ENCODE measurements around the gene NR1H2.

NR1H2 gene

GRCh38 chr19:50377517-50377916 lies 1.3 kb downstream of the NR1H2 start:
- Mint-ChIP-seq H3K4me1 (ENCODE audit: low read depth in 2 of 2) (peaks cover 17 to 27% of the 10 kb centered on the region in 2 donors), H3K36me3 (ENCODE audit: insufficient read depth) (peaks cover 53% of the 10 kb centered on the region), H3K4me3 (peak overlapping the region; percentile 94 to 98), H3K27me3 (no peaks in the 10 kb centered on the region), H3K27ac (peak overlapping the region; percentile 99), H3K9me3 (no peaks in the 10 kb centered on the region)
- DNase-seq, result no peak
- ATAC-seq (replicated peaks), result no peak

- ATAC-seq (replicated peaks), result no peak
- H3K9me3 Mint-ChIP-seq, result no peaks in the 10 kb centered on the region
- H3K4me3 Mint-ChIP-seq, result peak overlapping the region in 1 of 2 donors; percentile 98
- no peaks in the 10 kb centered on the region for H3K27me3 Mint-ChIP-seq
- peaks cover 21 to 29% of the 10 kb centered on the region in 2 donors for H3K4me1 Mint-ChIP-seq (ENCODE audit: low read depth in 2 of 2)
- peak overlapping the region; percentile 64 to 99 for H3K27ac Mint-ChIP-seq
- peaks cover 61% of the 10 kb centered on the region for H3K36me3 Mint-ChIP-seq (ENCODE audit: insufficient read depth)
- no peak for DNase-seq
Measured at GRCh38 chr19:50378169-50378862, 2.1 kb downstream of the NR1H2 start.

GRCh38 chr19:50378863-50379236 lies 2.6 kb downstream of the NR1H2 start:
- Mint-ChIP-seq H3K4me3 (peak overlapping the region in 1 of 2 donors; percentile 13), H3K27me3 (no peaks in the 10 kb centered on the region), H3K27ac (peak overlapping the region in 1 of 2 donors; percentile 94), H3K4me1 (ENCODE audit: low read depth in 2 of 2) (peaks cover 26 to 35% of the 10 kb centered on the region in 2 donors), H3K9me3 (no peaks in the 10 kb centered on the region), H3K36me3 (ENCODE audit: insufficient read depth) (peaks cover 67% of the 10 kb centered on the region)
- DNase-seq (no peak), ATAC-seq (replicated peaks) (no peak)

DNA sequence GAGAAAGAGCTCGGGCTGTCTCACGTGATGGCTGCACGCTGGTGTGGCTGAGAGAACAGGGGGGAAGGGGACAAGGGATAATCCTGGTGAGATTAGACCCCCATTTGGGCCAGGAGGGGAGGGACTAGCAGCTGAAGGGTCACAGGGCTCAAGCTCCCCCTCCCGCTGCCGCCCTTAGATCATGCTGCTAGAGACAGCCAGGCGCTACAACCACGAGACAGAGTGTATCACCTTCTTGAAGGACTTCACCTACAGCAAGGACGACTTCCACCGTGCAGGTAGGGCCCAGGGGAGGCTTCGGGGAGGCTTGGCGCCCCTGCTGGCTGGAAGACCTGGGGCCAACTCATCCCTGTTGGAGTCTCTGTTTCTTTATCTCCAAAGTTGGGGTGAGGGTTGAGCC lies 3.3 kb downstream of the NR1H2 start:
- no peak for DNase-seq
- Mint-ChIP-seq H3K9me3 (no peaks in the 10 kb centered on the region), H3K4me3 (no peak overlapping the region), H3K4me1 (ENCODE audit: low read depth in 2 of 2) (peaks cover 32 to 42% of the 10 kb centered on the region in 2 donors), H3K27me3 (no peaks in the 10 kb centered on the region), H3K36me3 (ENCODE audit: insufficient read depth) (peaks cover 74% of the 10 kb centered on the region), H3K27ac (peak overlapping the region in 1 of 2 donors; percentile 94)
- no peak for ATAC-seq (replicated peaks)

GRCh38 chr19:50380137-50380536 lies 3.9 kb downstream of the NR1H2 start:
- ATAC-seq (replicated peaks), result no peak
- Mint-ChIP-seq H3K27me3 (no peaks in the 10 kb centered on the region), H3K9me3 (no peaks in the 10 kb centered on the region), H3K4me1 (ENCODE audit: low read depth in 2 of 2) (peaks cover 38 to 48% of the 10 kb centered on the region in 2 donors), H3K27ac (peak overlapping the region in 1 of 2 donors; percentile 94), H3K4me3 (no peak overlapping the region), H3K36me3 (ENCODE audit: insufficient read depth) (peaks cover 76% of the 10 kb centered on the region)
- no peak for DNase-seq

- DNase-seq, result no peak
- H3K27me3 Mint-ChIP-seq, result no peaks in the 10 kb centered on the region
- peaks cover 39 to 49% of the 10 kb centered on the region in 2 donors for H3K4me1 Mint-ChIP-seq (ENCODE audit: low read depth in 2 of 2)
- no peaks in the 10 kb centered on the region for H3K9me3 Mint-ChIP-seq
- peak overlapping the region in 1 of 2 donors; percentile 94 for H3K27ac Mint-ChIP-seq
- no peak for ATAC-seq (replicated peaks)
- H3K4me3 Mint-ChIP-seq, result no peak overlapping the region
- peaks cover 76% of the 10 kb centered on the region for H3K36me3 Mint-ChIP-seq (ENCODE audit: insufficient read depth)
Measured at GRCh38 chr19:50380751-50381151, 4.5 kb downstream of the NR1H2 start.

DNA sequence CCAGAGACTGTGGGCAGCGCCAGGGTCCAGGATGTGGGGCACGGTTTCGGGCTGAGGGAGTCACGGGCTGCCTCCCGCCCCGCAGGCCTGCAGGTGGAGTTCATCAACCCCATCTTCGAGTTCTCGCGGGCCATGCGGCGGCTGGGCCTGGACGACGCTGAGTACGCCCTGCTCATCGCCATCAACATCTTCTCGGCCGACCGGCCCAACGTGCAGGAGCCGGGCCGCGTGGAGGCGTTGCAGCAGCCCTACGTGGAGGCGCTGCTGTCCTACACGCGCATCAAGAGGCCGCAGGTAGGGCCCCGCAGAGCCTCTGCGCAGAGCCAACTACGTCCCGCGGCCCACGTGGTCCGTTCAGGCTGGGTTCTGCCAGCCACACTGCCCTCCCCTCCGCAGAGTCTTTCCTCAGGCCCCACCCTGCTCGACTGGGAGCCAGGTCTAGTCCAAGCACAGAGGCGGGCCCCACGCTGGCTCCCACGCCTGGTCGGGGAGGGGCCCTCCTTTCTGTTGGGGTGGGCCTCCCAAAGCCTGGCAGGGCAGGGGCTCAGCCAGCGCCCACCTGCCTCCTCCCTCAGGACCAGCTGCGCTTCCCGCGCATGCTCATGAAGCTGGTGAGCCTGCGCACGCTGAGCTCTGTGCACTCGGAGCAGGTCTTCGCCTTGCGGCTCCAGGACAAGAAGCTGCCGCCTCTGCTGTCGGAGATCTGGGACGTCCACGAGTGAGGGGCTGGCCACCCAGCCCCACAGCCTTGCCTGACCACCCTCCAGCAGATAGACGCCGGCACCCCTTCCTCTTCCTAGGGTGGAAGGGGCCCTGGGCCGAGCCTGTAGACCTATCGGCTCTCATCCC lies 5.8 kb downstream of the NR1H2 start:
- peak overlapping the region in 1 of 2 donors; percentile 94 for H3K27ac Mint-ChIP-seq
- H3K36me3 Mint-ChIP-seq (ENCODE audit: insufficient read depth), result peaks cover 65% of the 10 kb centered on the region
- H3K4me1 Mint-ChIP-seq (ENCODE audit: low read depth in 2 of 2), result peaks cover 37 to 39% of the 10 kb centered on the region in 2 donors
- no peaks in the 10 kb centered on the region for H3K27me3 Mint-ChIP-seq
- DNase-seq, result no peak
- H3K9me3 Mint-ChIP-seq, result no peaks in the 10 kb centered on the region
- no peak for ATAC-seq (replicated peaks)
- peak overlapping the region in 1 of 2 donors; percentile 95 for H3K4me3 Mint-ChIP-seq

DNA sequence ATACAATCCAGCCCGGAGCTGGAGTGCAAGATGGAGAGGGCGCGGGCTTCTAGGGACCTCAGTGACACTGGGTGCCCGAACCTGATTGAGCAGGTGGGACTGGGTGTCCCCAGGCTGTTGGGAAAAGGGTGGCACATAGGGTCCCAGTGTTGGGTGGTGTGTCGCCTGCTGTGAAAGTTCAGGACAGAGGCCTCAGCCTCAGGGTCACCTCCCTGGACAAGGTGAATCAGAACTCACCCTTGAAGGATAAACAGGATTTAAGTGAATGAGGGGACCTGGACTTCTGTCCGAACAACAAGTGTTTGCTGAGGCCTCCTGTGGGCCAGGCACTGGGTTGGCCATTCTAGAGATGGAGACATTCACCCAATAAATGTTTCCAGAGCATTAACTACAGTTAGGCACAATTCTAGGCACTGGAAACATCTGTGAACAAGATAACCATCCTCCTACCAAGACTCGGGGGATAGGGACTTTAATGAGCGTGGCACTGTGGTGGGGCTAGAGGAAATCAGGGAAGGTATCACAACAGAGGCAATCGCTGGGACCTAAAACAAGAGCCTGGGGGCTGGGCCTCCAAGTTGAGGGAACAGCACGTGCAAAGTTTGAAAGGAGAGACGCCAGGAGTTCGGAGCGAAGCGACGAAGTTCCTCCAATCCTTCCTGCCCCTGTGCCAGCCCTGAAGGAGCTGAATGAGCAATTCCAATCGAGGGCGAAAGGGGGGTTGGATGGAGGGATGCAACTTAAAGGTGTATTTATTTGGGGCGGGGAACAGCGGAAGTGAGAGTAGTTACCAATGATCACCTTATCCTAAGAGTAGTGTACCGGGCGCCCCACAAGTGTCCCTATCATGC lies 7.0 kb downstream of the NR1H2 start:
- peaks cover 57% of the 10 kb centered on the region for H3K36me3 Mint-ChIP-seq (ENCODE audit: insufficient read depth)

DNA sequence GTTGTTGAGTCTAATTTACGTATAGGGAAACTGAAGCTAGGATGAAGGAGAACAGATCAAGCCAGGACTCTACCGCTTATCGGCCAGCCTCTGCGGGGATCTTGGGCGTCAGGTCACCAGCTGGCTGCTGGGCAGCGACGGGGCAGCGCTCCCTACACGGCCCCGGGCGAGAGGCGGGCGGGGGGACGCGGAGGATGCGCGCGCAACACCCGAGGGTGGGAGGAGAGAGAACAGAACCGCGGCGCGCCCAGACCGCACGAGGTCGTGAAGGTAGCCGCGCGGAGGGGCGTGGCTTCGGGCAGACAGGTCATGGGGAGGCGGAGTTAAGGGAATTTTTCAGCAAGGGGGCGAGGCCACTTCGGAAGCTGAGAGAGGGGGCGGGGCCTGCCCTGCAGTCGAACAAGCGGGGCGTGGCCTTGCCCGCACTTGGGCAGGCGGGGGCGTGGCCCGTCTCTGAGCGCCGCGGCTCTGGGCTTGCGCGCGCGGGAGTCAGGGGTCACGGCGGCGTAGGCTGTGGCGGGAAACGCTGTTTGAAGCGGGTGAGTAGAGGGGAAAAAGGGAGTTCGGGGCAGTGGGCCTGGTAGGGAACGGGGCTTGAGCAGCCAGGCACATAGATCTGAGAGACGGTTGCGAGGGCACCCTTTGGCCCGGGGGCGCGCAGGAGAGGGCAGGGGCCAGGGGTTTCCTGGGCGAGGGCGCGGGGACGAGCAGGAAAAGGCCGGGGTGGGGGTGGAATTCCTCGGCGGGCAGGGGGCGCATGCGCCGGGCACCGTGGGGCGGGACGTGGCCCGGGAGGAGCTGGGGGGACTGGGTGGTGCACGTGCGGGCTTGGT lies 7.8 kb downstream of the NR1H2 start, which contains the start of gene POLD1:
TSS of gene POLD1 (plus strand) at position 496 of the 833 bp plus-strand sequence. CDS start 14,505 bp downstream, outside the sequence.
- peak within 1 kb of the TSS; percentile 91 to 94 for H3K27ac Mint-ChIP-seq
- H3K27me3 Mint-ChIP-seq, result no peaks in the 10 kb centered on the region
- H3K9me3 Mint-ChIP-seq, result no peaks in the 10 kb centered on the region
- H3K4me1 Mint-ChIP-seq (ENCODE audit: low read depth in 2 of 2), result peaks cover 32 to 34% of the 10 kb centered on the region in 2 donors
- H3K36me3 Mint-ChIP-seq (ENCODE audit: insufficient read depth), result peaks cover 53% of the 10 kb centered on the region
- peak; percentile 98 to 99 (median 99) for DNase-seq
- H3K4me3 Mint-ChIP-seq, result peak within 1 kb of the TSS; percentile 95 to 98
- peak; percentile 87 for ATAC-seq (replicated peaks)

More for the DNA sequence above, 7.0 kb downstream of the NR1H2 start:
- H3K9me3 Mint-ChIP-seq, result no peaks in the 10 kb centered on the region
- ATAC-seq (replicated peaks), result peak; percentile 26
- H3K4me1 Mint-ChIP-seq (ENCODE audit: low read depth in 2 of 2), result peaks cover 33 to 36% of the 10 kb centered on the region in 2 donors
- H3K4me3 Mint-ChIP-seq, result peak overlapping the region; percentile 95 to 98
- no peaks in the 10 kb centered on the region for H3K27me3 Mint-ChIP-seq
- H3K27ac Mint-ChIP-seq, result peak overlapping the region; percentile 91 to 94
- DNase-seq, result no peak

GRCh38 chr19:50384685-50385535 lies 8.7 kb downstream of the NR1H2 start:
- Mint-ChIP-seq H3K27me3 (no peaks in the 10 kb centered on the region), H3K9me3 (no peaks in the 10 kb centered on the region), H3K4me1 (ENCODE audit: low read depth in 2 of 2) (peaks cover 28 to 32% of the 10 kb centered on the region in 2 donors), H3K4me3 (peak overlapping the region; percentile 95 to 98), H3K36me3 (ENCODE audit: insufficient read depth) (peaks cover 44% of the 10 kb centered on the region), H3K27ac (peak overlapping the region; percentile 91 to 94)
- ATAC-seq (replicated peaks), result no peak
- no peak for DNase-seq

GRCh38 chr19:50387176-50387867 lies 11.1 kb downstream of the NR1H2 start:
- Mint-ChIP-seq H3K36me3 (ENCODE audit: insufficient read depth) (peaks cover 26% of the 10 kb centered on the region), H3K4me1 (ENCODE audit: low read depth in 2 of 2) (peaks cover 25 to 26% of the 10 kb centered on the region in 2 donors), H3K9me3 (no peaks in the 10 kb centered on the region), H3K27ac (no peak overlapping the region), H3K27me3 (no peaks in the 10 kb centered on the region), H3K4me3 (no peak overlapping the region)
- no peak for DNase-seq
- ATAC-seq (replicated peaks), result no peak

Data from effector memory CD8-positive, alpha-beta T cell (primary cell).